ENCODE data around the gene FMO1.
A peak's percentile ranks its signal among the peaks of the same experiment; 100 is the strongest.

FMO1 gene

DNA sequence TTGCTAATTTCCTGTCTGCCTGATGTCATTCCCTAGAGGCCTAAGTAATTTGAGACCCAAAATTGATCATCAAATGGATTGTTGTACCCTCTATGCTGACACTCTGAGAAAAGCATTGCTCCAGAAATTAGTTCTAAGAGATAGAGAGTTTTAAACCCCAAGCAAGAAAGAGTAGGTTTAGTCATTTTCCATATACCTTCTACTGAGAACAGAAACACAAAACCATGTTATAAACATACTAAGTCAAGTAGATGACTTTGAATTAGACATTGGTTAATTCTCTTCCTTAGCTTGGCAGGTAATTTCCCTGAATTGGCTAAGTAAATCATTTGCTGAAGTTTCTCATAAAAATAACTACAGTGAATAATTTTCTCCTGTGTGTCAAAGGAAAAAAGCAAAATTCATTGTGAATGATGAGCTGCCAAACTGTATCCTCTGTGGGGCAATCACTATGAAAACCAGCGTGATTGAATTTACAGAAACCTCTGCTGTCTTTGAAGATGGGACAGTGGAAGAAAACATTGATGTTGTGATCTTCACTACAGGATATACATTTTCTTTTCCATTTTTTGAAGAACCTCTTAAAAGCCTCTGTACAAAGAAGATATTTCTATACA lies 85.8 kb downstream of the FMO1 start:
- Histone ChIP-seq H3F3A (ENCODE audit: insufficient read depth, low read length) (no peaks in the 10 kb centered on the region), H3K27me3 (replicated peaks; ENCODE audit: insufficient read depth, low read length) (no peaks in the 10 kb centered on the region), H3K27ac (ENCODE audit: low read length) (no peak overlapping the region), H3K9ac (ENCODE audit: low read length) (no peak overlapping the region), H3K79me2 (ENCODE audit: low read length) (no peaks in the 10 kb centered on the region), H3K36me3 (replicated peaks; ENCODE audit: insufficient read depth, low read length) (no peaks in the 10 kb centered on the region), H2AFZ (ENCODE audit: low read length) (no peak overlapping the region), H3K4me3 (ENCODE audit: low read length) (no peak overlapping the region), H3K9me3 (replicated peaks; ENCODE audit: insufficient read depth, low read length) (no peaks in the 10 kb centered on the region), H4K20me1 (ENCODE audit: insufficient read depth, low read length) (no peaks in the 10 kb centered on the region), H3K4me2 (ENCODE audit: low read depth, low read length) (no peak overlapping the region), H3K4me1 (ENCODE audit: low read length) (no peaks in the 10 kb centered on the region), H3K9me2 (replicated peaks; ENCODE audit: insufficient read depth, low read length) (no peaks in the 10 kb centered on the region)
- TF ChIP-seq EZH2 (optimal IDR thresholded peaks at IDR 0.05; ENCODE audit: low read depth, low read length) = no peak
- TF ChIP-seq, protein P1, sequence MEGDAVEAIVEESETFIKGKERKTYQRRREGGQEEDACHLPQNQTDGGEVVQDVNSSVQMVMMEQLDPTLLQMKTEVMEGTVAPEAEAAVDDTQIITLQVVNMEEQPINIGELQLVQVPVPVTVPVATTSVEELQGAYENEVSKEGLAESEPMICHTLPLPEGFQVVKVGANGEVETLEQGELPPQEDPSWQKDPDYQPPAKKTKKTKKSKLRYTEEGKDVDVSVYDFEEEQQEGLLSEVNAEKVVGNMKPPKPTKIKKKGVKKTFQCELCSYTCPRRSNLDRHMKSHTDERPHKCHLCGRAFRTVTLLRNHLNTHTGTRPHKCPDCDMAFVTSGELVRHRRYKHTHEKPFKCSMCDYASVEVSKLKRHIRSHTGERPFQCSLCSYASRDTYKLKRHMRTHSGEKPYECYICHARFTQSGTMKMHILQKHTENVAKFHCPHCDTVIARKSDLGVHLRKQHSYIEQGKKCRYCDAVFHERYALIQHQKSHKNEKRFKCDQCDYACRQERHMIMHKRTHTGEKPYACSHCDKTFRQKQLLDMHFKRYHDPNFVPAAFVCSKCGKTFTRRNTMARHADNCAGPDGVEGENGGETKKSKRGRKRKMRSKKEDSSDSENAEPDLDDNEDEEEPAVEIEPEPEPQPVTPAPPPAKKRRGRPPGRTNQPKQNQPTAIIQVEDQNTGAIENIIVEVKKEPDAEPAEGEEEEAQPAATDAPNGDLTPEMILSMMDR (IDR thresholded peaks at IDR 0.05; ENCODE audit: low read length) = no peak
- TF ChIP-seq EZH2phosphoT487 (IDR thresholded peaks at IDR 0.05; ENCODE audit: low read length) = no peak
- peak; percentile 5 for DNase-seq

Measured in MM.1S (cell line).